Body of pancreas (tissue), 4 donors: ENCODE results near the gene KYAT1. TPM values are rescaled to one million over a fixed set of nuclear protein-coding genes. Genes with fewer than 3 reads are reported as not detected.

Experiments
- ATAC-seq: fragments of 150-250 bp; one replicate; pipeline ENCODE4 v1.9.1; 2016
- DNase-seq, 4 donors: peaks; one replicate each; pipeline ENCODE4 v3.0.0-alpha.2; 2019
- H3K27ac ChIP-seq, 4 donors: fragments of 200-600 bp; sonication (generic); 1 replicate in 3 of 4; 2 replicates in 1 of 4; pipeline versions ENCODE4 v1.5.1 to v1.6.1; 2016 to 2019; ENCODE audit warnings: mild to moderate bottlenecking in 1 of 4, mixed read lengths in 1 of 4, moderate library complexity in 1 of 4
- H3K27me3 ChIP-seq, 2 donors: fragments of 200-600 bp; sonication (generic); one replicate each; pipeline ENCODE4 v1.6.0; 2016; ENCODE audit warnings: mild to moderate bottlenecking in 1 of 2
- H3K36me3 ChIP-seq, 2 donors: fragments of 200-600 bp; sonication (generic); replicated peaks in 1 of 2; 2 replicates each; pipeline ENCODE4 v1.5.1; 2016; ENCODE audit warnings: low read depth in 2 of 2; ENCODE audit not compliant: insufficient read depth in 1 of 2
- H3K4me1 ChIP-seq: fragments of 200-600 bp; sonication (generic); one replicate; pipeline ENCODE4 v1.6.0; 2016
- H3K4me3 ChIP-seq, 2 donors: fragments of 200-600 bp; sonication (generic); 1 replicate in 1 of 2; 2 replicates in 1 of 2; pipeline ENCODE4 v1.5.1; 2016 to 2019
- H3K9me3 ChIP-seq, 3 donors: fragments of 200-600 bp; sonication (generic); 1 replicate in 2 of 3; 2 replicates in 1 of 3; pipeline ENCODE4 v1.5.1; 2016
- CTCF ChIP-seq, 7 experiments: fragments of 450-650 bp in 4 of 7; fragments of 200-600 bp in 3 of 7; sonication (generic) in 3 of 7; IDR thresholded peaks; one replicate each; pipeline ENCODE4 v1.5.1; 2016 to 2019; ENCODE audit warnings: antibody characterized with exemption in 7 of 7
- POLR2A ChIP-seq, 3 donors: fragments of 450-650 bp; IDR thresholded peaks; one replicate each; pipeline ENCODE4 v1.6.1; 2016; ENCODE audit warnings: antibody characterized with exemption in 3 of 3, mild to moderate bottlenecking in 2 of 3
- WGBS, 2 donors: methylation state at CpG; one replicate each; pipeline ENCODE4 v1.1.5; 2017; 5-methylcytosine and 5-hydroxymethylcytosine counted together
- intact Hi-C: fragments of 100-400 bp; cut with DNase I; formaldehyde crosslinking; loops from one replicate; pipeline ENCODE4 v1.15.1; 2023
- total RNA-seq, 2 donors: library from RNA; depleted of rRNA; stranded (reverse); fragments of >200 nt; gene quantifications; one replicate each; pipeline ENCODE4 v1.1.0, GENCODE V29; 2016

KYAT1 gene
- total RNA-seq, 2 donors from 2014 or later: 2.6 to 4.3 TPM

DNA sequence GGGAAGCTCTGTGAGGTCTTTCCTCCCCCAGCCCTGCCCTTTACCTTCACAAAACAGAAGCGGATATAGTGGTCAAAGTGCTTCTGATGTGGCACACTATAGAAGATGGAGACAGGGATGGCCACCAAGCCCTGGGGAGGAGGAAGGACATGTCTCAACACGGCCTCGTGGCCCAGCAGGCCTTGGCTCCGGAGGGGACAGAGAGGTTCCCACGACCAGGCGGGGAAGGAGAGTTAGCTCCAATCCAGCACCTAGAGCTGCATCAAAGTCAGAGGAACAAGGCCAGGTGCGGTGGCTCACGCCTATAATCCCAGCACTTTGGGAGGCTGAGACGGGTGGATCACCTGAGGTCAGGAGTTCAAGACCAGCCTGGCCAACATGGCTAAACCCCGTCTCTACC lies 48.1 kb downstream of the KYAT1 start:
- no peaks in the 10 kb centered on the region for H3K9me3 ChIP-seq
- ATAC-seq: no peak
- DNase-seq: no peak
- TF ChIP-seq CTCF (IDR thresholded peaks at IDR 0.05) (no peak), POLR2A (IDR thresholded peaks at IDR 0.05) (no peak)
- intact Hi-C loops: no loop called here
- H3K4me3 ChIP-seq: no peak overlapping the region
- no peaks in the 10 kb centered on the region for H3K36me3 ChIP-seq
- 90 to 94% methylated on average over 9 to 10 of the region's 10 CpGs for WGBS, 2 donors
- no peaks in the 10 kb centered on the region for H3K27me3 ChIP-seq
- H3K4me1 ChIP-seq: peaks cover 12% of the 10 kb centered on the region
- H3K27ac ChIP-seq: no peak overlapping the region

- Histone ChIP-seq H3K27me3 (no peaks in the 10 kb centered on the region), H3K9me3 (no peaks in the 10 kb centered on the region), H3K4me3 (peak within 1 kb of the TSS; percentile 83 to 85), H3K36me3 (peaks cover 0 to 1% of the 10 kb centered on the region in 2 donors), H3K27ac (peak within 1 kb of the TSS; percentile 3 to 79 (median 64)), H3K4me1 (peaks cover 19% of the 10 kb centered on the region)
- intact Hi-C loops: loop anchor here (10.0 kb wide), 1 partner anchor 95 kb away; no protein-coding TSS in a partner anchor
- TF ChIP-seq POLR2A (IDR thresholded peaks at IDR 0.05): peak in 2 of 3 donors; percentile 66 to 74
- no peak for TF ChIP-seq CTCF (IDR thresholded peaks at IDR 0.05)
- ATAC-seq (peak; percentile 99), DNase-seq (peak; percentile 94 to 95 (median 95))
- whole genome bisulfite sequencing, 2 donors: 0 to 1% methylated on average over 1 to 48 of the region's 56 CpGs
These were observed 52.1 kb downstream of the KYAT1 start, which contains the start of gene SPOUT1 for GRCh38 chr9:128829477-128830251. Gene SPOUT1 (minus strand): TSS chr9:128829794. CDS start chr9:128829780, 14 bp downstream.

DNA sequence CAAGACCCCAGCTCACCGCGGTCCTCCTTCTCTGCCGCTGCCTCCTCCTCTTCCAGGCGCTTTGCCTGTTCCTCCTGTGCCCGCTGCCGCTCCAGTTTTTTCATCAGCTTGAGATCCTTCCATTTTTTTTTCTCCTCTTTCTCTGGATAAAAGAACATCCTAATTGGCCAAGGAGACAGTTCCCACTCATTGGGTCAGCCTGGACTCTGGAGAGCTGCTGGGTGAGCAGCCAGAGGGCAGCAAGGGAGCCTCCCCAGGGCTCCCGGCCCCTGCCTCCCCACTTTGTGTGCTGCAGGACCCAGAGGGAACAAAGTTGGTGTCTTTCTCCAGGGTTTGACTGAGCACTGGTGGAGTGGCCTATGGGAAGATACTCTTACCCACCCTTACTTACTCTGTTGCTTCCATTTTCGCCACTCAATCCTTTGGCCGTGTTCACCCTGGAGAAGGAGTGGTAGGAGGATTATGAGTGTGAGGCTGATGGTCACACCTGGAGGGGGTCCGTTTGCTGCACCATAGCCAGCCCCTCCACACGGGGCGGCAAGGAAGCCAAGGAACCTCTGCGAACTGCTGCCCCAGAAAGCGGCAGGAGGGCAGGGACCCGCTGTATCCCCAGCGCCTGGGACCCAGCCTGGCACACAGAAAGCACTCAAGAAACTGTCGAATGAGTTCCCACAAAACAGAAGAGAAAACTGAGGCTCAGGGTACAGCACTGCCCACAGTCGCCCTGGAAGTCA lies 52.9 kb downstream of the KYAT1 start:
- H3K4me3 ChIP-seq: peak overlapping the region; percentile 83 to 85
- H3K27ac ChIP-seq: peak overlapping the region in 3 of 4 donors; percentile 3 to 79 (median 74)
- 34 to 52% methylated on average over 10 to 18 of the region's 18 CpGs for WGBS, 2 donors
- TF ChIP-seq CTCF (IDR thresholded peaks at IDR 0.05): no peak
- no peak for TF ChIP-seq POLR2A (IDR thresholded peaks at IDR 0.05)
- no peaks in the 10 kb centered on the region for H3K9me3 ChIP-seq
- ATAC-seq (no peak), DNase-seq (no peak)
- peaks cover 19% of the 10 kb centered on the region for H3K4me1 ChIP-seq
- peaks cover 0 to 6% of the 10 kb centered on the region in 2 donors for H3K36me3 ChIP-seq
- no peaks in the 10 kb centered on the region for H3K27me3 ChIP-seq
- intact Hi-C loops: loop anchor here (10.0 kb wide), 1 partner anchor 94 kb away; no protein-coding TSS in a partner anchor

- Histone ChIP-seq H3K36me3 (peaks cover 0 to 6% of the 10 kb centered on the region in 2 donors), H3K27ac (no peak overlapping the region), H3K9me3 (no peaks in the 10 kb centered on the region), H3K27me3 (no peaks in the 10 kb centered on the region), H3K4me3 (no peak overlapping the region), H3K4me1 (peaks cover 19% of the 10 kb centered on the region)
- TF ChIP-seq POLR2A (IDR thresholded peaks at IDR 0.05) (no peak), CTCF (IDR thresholded peaks at IDR 0.05) (no peak)
- DNase-seq (no peak), ATAC-seq (no peak)
- 86 to 90% methylated on average over 8 of the region's 8 CpGs for WGBS, 2 donors
- intact Hi-C loops: loop anchor here (10.0 kb wide), 1 partner anchor 93 kb away; no protein-coding TSS in a partner anchor
These were observed 53.5 kb downstream of the KYAT1 start for GRCh38 chr9:128828267-128828666.
